HG03571 (cell line): ENCODE measurements around the gene DDX1.

Experiments
- ATAC-seq: cut with Tn5 transposase; IDR thresholded peaks from one replicate; pipeline ENCODE4 v1.9.1; 2021; ENCODE audit not compliant: unreplicated experiment

Gene DDX1

DNA sequence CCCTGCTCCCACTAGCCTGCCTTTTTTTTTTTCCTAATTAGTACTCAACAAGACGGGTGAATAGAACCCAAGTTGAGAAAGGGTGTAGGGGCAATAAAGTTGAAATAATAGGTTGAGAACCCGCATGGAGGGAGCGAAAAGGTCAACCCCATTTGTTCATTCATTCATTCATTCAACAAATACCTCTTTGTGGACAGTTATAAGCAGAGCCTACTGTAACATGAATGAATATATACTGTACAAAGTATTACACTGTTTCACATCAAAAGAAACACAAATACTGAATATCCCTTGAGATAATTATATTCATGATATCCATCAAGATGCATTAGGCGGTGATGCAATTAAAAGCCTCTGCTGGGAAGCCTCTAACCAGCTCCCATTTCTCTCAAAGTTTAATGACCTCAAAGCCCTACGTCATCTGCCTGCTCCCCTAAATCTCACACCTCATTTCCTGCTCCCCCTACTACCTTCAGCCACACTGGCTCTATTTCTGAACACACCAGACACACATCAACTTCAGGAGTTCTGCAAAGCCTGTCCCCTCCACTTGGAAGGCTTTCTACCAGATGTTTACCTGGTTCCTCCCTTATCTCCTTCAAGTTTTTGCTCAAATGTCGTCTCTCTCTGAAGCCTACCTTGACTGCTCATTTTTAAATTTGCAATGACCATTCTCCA lies 29.2 kb upstream of the DDX1 start:
- ATAC-seq: no peak

DNA sequence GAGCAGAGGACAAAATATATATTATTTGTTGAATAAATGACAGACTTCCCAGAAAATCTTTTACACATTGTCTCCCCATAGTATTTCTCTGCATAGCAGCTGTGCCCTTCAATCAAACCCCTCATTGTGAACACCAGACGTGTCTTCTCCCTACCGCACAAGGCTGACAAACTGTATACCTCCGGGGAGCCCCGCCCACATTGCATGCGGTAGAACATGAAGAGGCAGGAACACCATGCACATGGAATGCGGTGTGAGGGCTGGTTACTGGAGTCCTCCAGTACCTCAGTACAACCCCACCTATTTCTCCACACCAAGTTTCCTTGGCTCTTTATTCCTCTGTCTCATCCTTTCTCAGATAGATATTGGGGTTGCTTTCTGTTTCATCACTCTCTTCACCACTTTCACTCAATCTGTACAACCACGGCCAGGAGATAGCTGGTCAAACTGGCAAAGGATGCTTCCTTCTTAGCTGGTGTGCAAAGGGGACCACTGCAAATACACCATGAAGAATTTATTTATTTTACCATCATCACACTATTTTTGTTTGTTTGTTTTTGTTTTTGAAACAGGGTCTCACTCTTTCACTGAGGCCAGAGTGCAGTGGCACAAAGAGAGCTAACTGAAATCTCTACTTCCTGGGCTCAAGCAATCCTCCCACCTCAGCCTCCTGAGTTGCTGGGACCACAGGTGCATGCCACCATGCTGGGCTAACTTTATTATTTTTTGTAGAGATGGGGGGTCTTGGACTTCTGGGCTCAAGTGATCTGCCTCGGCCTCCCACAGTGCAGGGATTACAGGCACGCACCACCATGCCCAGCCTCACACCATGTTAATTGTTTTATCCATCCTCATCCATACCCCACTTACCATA lies 28.2 kb upstream of the DDX1 start:
- ATAC-seq: no peak

- no peak for ATAC-seq
Measured at GRCh38 chr2:15565392-15565791, 26.3 kb upstream of the DDX1 start.

- ATAC-seq: no peak
Measured at GRCh38 chr2:15565994-15566671, 25.5 kb upstream of the DDX1 start.

GRCh38 chr2:15566912-15567311 lies 24.8 kb upstream of the DDX1 start:
- ATAC-seq: no peak

DNA sequence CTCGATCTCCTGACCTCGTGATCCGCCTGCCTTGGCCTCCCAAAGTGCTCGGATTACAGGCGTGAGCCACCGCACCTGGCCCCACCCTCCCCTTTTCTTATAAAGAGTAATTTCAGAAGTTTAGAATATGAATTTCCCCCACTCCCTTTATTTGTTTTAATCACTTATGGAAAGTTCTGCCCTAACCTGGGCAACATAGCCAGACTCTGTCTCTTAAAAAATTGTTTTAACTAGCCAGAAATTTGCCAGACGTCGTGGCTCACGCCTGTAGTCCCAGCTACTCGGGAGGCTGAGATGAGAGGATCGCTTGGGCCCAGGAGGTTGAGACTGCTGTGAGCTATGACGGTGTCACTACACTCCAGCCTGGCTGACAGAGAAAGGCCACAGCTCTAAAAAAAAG lies 22.8 kb upstream of the DDX1 start:
- ATAC-seq: no peak

GRCh38 chr2:15570104-15570503 lies 21.6 kb upstream of the DDX1 start:
- ATAC-seq: no peak

DNA sequence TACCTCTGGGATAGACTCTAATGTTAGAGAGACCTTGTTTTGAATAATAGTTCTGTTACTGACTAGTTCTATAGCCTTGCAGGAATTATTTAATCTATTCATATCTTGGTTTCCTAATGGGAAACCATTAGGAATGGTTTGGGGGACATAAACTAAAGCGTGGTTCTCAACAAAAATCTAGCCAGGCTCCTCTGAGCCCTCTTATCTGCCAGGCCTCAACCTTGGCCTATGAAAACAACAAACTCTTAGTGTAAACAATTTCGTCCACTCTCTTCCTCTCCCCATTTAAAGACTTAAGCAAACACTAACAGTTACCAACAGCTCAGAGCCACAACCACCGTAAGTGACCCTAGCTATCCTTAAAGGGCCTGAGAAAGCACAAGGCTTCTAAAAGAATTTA lies 19.9 kb upstream of the DDX1 start:
- ATAC-seq: no peak

- peak; percentile 92 for ATAC-seq
Measured at GRCh38 chr2:15577071-15577735, 14.5 kb upstream of the DDX1 start.

GRCh38 chr2:15579641-15580040 lies 12.0 kb upstream of the DDX1 start:
- no peak for ATAC-seq

DNA sequence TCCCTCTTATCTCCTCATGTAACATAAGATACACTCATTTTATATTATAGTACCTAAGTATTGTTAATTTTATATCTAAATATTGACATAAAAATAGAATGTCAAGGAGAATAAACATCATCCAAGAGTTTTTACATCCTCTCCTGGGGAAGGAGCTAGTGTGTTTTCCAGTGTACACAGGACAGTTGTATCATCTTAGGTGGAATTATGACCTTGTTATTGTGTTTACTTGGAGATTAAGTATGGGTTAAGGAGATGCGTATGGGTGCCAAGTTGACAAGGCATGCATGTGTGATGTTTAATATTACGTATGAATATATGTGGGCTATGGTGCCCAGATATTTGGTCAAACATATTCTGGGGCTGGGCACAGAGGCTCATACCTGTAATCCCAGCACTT lies 11.2 kb upstream of the DDX1 start:
- ATAC-seq: no peak

DNA sequence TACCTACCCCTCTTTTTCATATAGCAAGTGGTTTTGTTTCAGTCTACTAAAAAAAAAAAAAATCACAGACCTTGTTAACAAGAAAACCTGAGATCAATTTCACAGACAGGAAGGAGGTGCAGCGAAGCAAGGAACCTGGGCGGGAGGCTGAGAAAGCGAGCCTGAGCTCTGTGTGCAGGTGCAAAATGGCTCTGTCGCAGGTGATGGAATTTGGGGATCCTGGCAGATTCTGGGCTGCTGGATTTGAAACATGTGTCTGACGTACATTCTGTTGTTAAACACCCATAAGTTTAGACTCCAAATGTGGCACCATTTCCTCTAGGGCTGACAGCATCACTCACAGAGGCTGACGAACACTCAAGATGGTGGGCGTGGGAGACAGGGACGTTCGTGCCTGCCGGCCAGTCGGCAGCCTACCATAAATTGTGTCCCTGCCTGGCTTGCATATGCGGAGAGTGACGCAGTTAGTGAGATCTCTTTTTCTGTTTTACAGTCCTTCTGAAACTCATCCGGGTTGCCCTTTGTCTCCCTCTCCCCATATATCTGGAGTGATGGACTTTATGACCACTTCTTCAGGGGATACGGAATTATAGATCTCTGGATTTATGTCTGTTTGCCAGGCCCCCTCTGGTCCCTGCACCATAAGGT lies 8.8 kb upstream of the DDX1 start:
- peak; percentile 62 for ATAC-seq

DNA sequence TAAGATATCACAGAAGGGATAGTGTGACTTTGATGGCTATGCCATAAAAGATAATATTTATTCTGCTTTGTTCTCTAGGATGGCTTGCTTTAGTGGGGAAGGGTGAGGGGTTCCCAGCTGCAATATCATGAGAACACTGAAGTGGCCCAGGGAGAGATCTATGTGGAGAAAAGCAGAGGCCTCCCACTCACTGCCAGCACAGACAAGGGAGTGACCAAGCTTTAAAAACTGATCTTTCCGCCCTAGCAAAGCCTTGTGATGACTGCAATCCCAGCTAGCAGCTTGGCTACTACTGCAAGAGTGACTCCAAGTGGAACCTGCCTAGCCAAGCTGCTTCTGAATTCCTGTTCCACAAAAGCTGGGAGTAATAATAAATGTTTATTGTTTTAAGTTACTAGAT lies 7.8 kb upstream of the DDX1 start:
- ATAC-seq: no peak

DNA sequence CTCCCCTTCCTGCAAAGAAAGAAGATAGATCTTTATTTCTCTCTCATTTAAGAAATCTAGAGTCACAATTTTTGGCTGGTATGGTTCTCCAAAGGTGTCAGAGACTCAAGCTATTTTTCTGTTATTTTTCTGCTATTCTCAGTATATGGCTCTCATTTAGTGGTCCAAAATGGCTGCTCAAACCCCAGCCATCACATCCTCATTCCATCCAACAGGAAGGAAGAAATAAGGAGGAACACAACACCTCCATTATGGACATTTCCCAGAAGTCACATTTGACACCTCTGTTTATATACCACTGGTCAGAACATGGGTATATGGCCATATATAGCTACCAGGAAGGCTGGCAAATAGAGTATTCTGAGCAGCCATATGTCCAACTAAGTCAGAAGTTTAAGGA lies 7.4 kb upstream of the DDX1 start:
- no peak for ATAC-seq

- no peak for ATAC-seq
Measured at GRCh38 chr2:15584767-15585469, 6.8 kb upstream of the DDX1 start.

DNA sequence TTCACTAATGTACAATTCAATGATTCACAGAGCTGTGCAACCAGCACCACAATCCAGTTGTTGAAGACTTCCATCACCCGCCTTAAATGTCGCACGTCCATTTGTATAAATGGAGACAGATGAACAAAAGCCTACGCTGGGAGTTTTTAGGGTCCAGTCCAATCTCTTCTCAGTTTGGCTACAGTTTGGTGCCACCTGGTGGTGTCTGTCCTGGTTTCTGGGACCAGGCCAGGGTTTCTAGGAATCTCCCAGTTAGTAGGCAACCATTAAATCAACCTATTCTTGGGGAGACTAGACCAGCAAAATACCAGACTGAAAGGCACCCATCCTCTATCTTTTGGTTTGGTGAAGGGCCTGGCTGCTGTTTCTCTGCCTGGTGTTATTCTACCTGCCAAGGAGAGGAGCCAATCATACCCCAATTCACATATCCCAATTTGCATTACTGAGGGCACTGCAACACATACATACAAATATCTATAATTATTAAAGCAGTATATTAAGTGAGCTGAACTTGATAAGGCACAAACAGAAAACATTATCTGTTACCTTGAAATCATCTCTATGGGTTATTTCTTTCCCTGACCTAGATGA lies 3.2 kb upstream of the DDX1 start:
- ATAC-seq: no peak

DNA sequence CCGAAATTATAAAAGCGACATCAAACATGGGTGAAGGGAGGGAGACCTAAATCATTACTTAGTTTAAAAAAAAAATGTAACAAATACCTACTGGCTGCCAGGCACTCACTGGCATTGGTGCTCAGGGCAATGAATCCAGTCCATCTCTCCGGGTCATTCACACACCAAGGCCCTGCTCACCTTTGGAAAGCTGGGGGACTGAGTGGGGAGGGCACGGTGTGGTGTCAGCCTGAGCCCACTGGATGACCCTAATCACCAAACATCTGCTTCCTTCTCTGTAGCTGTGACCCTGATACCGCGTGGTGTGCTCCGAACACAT lies 336 bp upstream of the DDX1 start:
- no peak for ATAC-seq

- no peak for ATAC-seq
Measured at GRCh38 chr2:15593327-15593705, 1.6 kb downstream of the DDX1 start.

- ATAC-seq: no peak
Measured at GRCh38 chr2:15594291-15595256, 2.9 kb downstream of the DDX1 start.
